ENCODE data around the gene UBB. TPM values are rescaled to one million over a fixed set of nuclear protein-coding genes. Genes with fewer than 3 reads are reported as not detected.
A peak's percentile ranks its signal among the peaks of the same experiment; 100 is the strongest.

The UBB gene
- total RNA-seq, 1 donor from 2014 or later, result 625 TPM

- H3K4me3 ChIP-seq, result peak overlapping the region; percentile 68
- intact Hi-C loops (cut with DNase I), result no loop called here
- peak overlapping the region; percentile 94 for H3K27ac ChIP-seq
- H3K36me3 ChIP-seq, result no peaks in the 10 kb centered on the region
- DNase-seq (ENCODE audit: extremely low spot score in 2 of 2), result no peak
- H3K4me1 ChIP-seq, result peaks cover 21% of the 10 kb centered on the region
- H3K27me3 ChIP-seq, result no peaks in the 10 kb centered on the region
- TF ChIP-seq POLR2AphosphoS5 (IDR thresholded peaks at IDR 0.05; ENCODE audit: insufficient read depth in 1 of 2, low read depth in 1 of 2) (no peak), CTCF (IDR thresholded peaks at IDR 0.05) (no peak), POLR2A (IDR thresholded peaks at IDR 0.05) (no peak)
- no peaks in the 10 kb centered on the region for H3K9me3 ChIP-seq
These were observed 27.2 kb downstream of the UBB start for GRCh38 chr17:16407911-16408588.

- H3K4me1 ChIP-seq, result peaks cover 45% of the 10 kb centered on the region
- TF ChIP-seq POLR2A (IDR thresholded peaks at IDR 0.05) (no peak), CTCF (IDR thresholded peaks at IDR 0.05) (peak in 1 of 3 experiments; percentile 26), POLR2AphosphoS5 (IDR thresholded peaks at IDR 0.05; ENCODE audit: insufficient read depth in 1 of 2, low read depth in 1 of 2) (peak in 1 of 2 donors; percentile 39)
- H3K36me3 ChIP-seq, result no peaks in the 10 kb centered on the region
- no peaks in the 10 kb centered on the region for H3K9me3 ChIP-seq
- H3K27ac ChIP-seq, result peak within 1 kb of the TSS; percentile 91
- peak within 1 kb of the TSS; percentile 47 to 65 for H3K4me3 ChIP-seq
- intact Hi-C loops (cut with DNase I), result loop anchor here (2.0 kb wide), 1 partner anchor 28 kb away; no protein-coding TSS in a partner anchor
- DNase-seq (ENCODE audit: extremely low spot score in 2 of 2), result no peak
- H3K27me3 ChIP-seq, result no peaks in the 10 kb centered on the region
These were observed 34.4 kb downstream of the UBB start, which contains the start of gene TRPV2 for GRCh38 chr17:16415031-16415924. Gene TRPV2, plus strand, starts transcription at chr17:16415571. Its CDS starts 2,098 bp downstream, at chr17:16417669.

- DNase-seq (ENCODE audit: extremely low spot score in 2 of 2), result no peak
- no peaks in the 10 kb centered on the region for H3K9me3 ChIP-seq
- H3K36me3 ChIP-seq, result peaks cover 0 to under 1% of the 10 kb centered on the region in 2 donors
- H3K4me3 ChIP-seq, result no peak overlapping the region
- H3K4me1 ChIP-seq, result peaks cover 47% of the 10 kb centered on the region
- intact Hi-C loops (cut with DNase I), result no loop called here
- TF ChIP-seq POLR2A (IDR thresholded peaks at IDR 0.05) (no peak), CTCF (IDR thresholded peaks at IDR 0.05) (no peak), POLR2AphosphoS5 (IDR thresholded peaks at IDR 0.05; ENCODE audit: insufficient read depth in 1 of 2, low read depth in 1 of 2) (no peak)
- H3K27ac ChIP-seq, result peak overlapping the region; percentile 91
- H3K27me3 ChIP-seq, result no peaks in the 10 kb centered on the region
These were observed 36.5 kb downstream of the UBB start for GRCh38 chr17:16417399-16417798.

DNA sequence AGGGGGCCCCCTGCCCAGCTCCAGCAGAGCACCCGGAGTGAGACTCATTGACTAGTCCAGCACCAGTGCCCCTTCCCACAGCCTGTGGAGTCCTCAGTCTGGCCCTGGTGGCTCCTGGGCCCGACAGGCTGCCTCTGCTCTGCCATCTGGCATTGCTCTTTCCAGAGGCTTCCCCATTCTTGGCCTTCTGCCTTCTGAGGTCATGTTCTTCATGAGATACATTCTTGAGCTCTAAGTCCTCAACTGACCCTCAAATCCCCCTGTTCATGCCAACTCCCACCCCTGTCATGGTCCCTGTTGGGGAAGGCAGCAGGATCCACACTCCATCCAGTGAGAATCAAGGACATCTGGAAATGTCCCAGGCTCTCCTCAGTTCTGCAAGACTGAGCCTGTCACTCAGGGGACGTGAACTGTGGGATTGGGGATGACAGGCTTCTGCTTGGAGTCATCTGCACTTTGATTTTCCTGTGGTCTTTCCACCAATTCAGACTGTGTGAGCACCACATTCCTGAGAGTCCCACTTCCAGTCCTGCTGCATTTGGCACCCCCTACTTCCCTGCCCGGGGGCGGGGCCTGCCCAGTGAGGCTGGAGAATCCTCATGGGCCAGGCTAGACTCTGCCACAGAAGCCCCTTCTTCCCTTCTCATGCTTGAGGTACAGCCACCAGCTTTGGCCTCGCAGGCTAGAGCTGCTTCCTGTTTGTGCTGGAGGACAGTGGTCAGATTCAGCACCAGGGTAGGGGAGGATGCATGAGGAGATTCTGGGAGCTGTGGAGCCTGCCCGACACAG, 37.2 kb downstream of the UBB start:
- intact Hi-C loops (cut with DNase I), result no loop called here
- Histone ChIP-seq H3K4me3 (no peak overlapping the region), H3K4me1 (peaks cover 47% of the 10 kb centered on the region)

More for the DNA sequence above, 37.2 kb downstream of the UBB start:
- Histone ChIP-seq H3K9me3 (no peaks in the 10 kb centered on the region), H3K36me3 (peaks cover 0 to 7% of the 10 kb centered on the region in 2 donors), H3K27ac (peak overlapping the region; percentile 91), H3K27me3 (no peaks in the 10 kb centered on the region)
- no peak for DNase-seq (ENCODE audit: extremely low spot score in 2 of 2)
- no peak for TF ChIP-seq POLR2A (IDR thresholded peaks at IDR 0.05)
- no peak for TF ChIP-seq CTCF (IDR thresholded peaks at IDR 0.05)
- no peak for TF ChIP-seq POLR2AphosphoS5 (IDR thresholded peaks at IDR 0.05; ENCODE audit: insufficient read depth in 1 of 2, low read depth in 1 of 2)

All from vagina (tissue), 2 donors.